GM12873 (cell line): ENCODE results near the gene KIAA1328.

Source experiments
- CTCF ChIP-seq: IDR thresholded peaks from 2 replicates; pipeline ENCODE4 v1.5.1; 2012; ENCODE audit warnings: low read depth, mild to moderate bottlenecking, moderate library complexity, low read length, control low read depth; ENCODE audit not compliant: insufficient read depth; ENCODE audit errors: missing control alignments

Gene KIAA1328

GRCh38 chr18:37166491-37166890, 337.6 kb downstream of the KIAA1328 start:
- TF ChIP-seq CTCF: no peak

GRCh38 chr18:37170984-37171383, 342.1 kb downstream of the KIAA1328 start:
- no peak for TF ChIP-seq CTCF

GRCh38 chr18:37173384-37173783, 344.5 kb downstream of the KIAA1328 start:
- no peak for TF ChIP-seq CTCF

- TF ChIP-seq CTCF: no peak
Measured at GRCh38 chr18:37175727-37176620, 347.0 kb downstream of the KIAA1328 start.

GRCh38 chr18:37176621-37176934, 347.7 kb downstream of the KIAA1328 start:
- TF ChIP-seq CTCF: no peak

GRCh38 chr18:37179384-37179783, 350.5 kb downstream of the KIAA1328 start:
- TF ChIP-seq CTCF: no peak

GRCh38 chr18:37180086-37180485, 351.2 kb downstream of the KIAA1328 start:
- no peak for TF ChIP-seq CTCF
